SK-N-SH (cell line): ENCODE data around the gene TMEM248. TPM values are rescaled to one million over a fixed set of nuclear protein-coding genes. Genes with fewer than 3 reads are reported as not detected.

Source experiments
- CTCF ChIA-PET: fragments of 300-600, 350-600 bp; formaldehyde crosslinking; extraction: SDS; loops from one replicate; lab custom pipeline; 2021; lab: Yijun Ruan, JAX
- POLR2A ChIA-PET: fragments of 350-600 bp; sonication (Branson Sonifier 250); formaldehyde crosslinking; extraction: SDS; loops from one replicate; lab custom pipeline; 2020; ENCODE audit warnings: antibody characterized with exemption, inconsistent platforms; lab: Yijun Ruan, JAX
- DNase-seq: peaks from one replicate; pipeline ENCODE4 v3.0.0; 2012
- H2AFZ ChIP-seq: fragments of 200-600 bp; sonication (generic); 2 replicates; pipeline ENCODE4 v1.8.1; 2016; ENCODE audit warnings: antibody characterized with exemption, mild to moderate bottlenecking, low read depth
- H3F3A ChIP-seq: fragments of 200-600 bp; sonication (generic); replicated peaks from 2 replicates; pipeline ENCODE3; 2016; ENCODE audit warnings: antibody characterized with exemption, mild to moderate bottlenecking; ENCODE audit not compliant: insufficient read depth
- H3K27ac ChIP-seq, 2 experiments: fragments of 200-500 bp in 1 of 2; fragments of 200-600 bp in 1 of 2; sonication (Bioruptor generic) in 1 of 2; sonication (generic), shearing (Covaris generic) in 1 of 2; 2 replicates each; pipeline versions ENCODE4 v1.5.1 to v1.6.1; 2014 to 2016; ENCODE audit warnings: low read depth in 2 of 2, inconsistent platforms in 1 of 2, low read length in 1 of 2, mild to moderate bottlenecking in 1 of 2, mixed read lengths in 1 of 2
- H3K27me3 ChIP-seq: fragments of 200-600 bp; sonication (generic), shearing (Covaris generic); 2 replicates; pipeline ENCODE4 v1.6.1; 2016; ENCODE audit warnings: mixed run types; ENCODE audit not compliant: insufficient read depth
- H3K36me3 ChIP-seq, 2 experiments: fragments of 200-500 bp in 1 of 2; fragments of 200-600 bp in 1 of 2; sonication (Bioruptor generic) in 1 of 2; sonication (generic) in 1 of 2; replicated peaks in 1 of 2; 2 replicates each; pipeline versions ENCODE3 to v1.5.1; 2014 to 2016; ENCODE audit warnings: low read length in 1 of 2, mild to moderate bottlenecking in 1 of 2; ENCODE audit not compliant: insufficient read depth in 2 of 2, control insufficient read depth in 1 of 2
- H3K4me1 ChIP-seq, 2 experiments: fragments of 200-500 bp in 1 of 2; fragments of 200-600 bp in 1 of 2; sonication (Bioruptor generic) in 1 of 2; sonication (generic), shearing (Covaris generic) in 1 of 2; 2 replicates each; pipeline versions ENCODE4 v1.5.1 to v1.6.1; 2014 to 2016; ENCODE audit warnings: low read depth in 1 of 2, low read length in 1 of 2, mixed run types in 1 of 2; ENCODE audit not compliant: insufficient read depth in 2 of 2, control insufficient read depth in 1 of 2
- H3K4me2 ChIP-seq: fragments of 200-600 bp; sonication (generic), shearing (Covaris generic); 2 replicates; pipeline ENCODE4 v1.6.1; 2017; ENCODE audit warnings: mixed run types
- H3K4me3 ChIP-seq, 2 experiments: fragments of 200-500 bp in 1 of 2; fragments of 200-600 bp in 1 of 2; sonication (Bioruptor generic) in 1 of 2; sonication (generic), shearing (Covaris generic) in 1 of 2; 2 replicates each; pipeline versions ENCODE4 v1.5.1 to v1.8.1; 2014 to 2016; ENCODE audit warnings: low read depth in 2 of 2, inconsistent platforms in 1 of 2, low read length in 1 of 2, mild to moderate bottlenecking in 1 of 2, mixed read lengths in 1 of 2, moderate library complexity in 1 of 2
- H3K79me2 ChIP-seq: fragments of 200-600 bp; sonication (generic); 2 replicates; pipeline ENCODE4 v1.8.1; 2017; ENCODE audit warnings: mild to moderate bottlenecking; ENCODE audit not compliant: insufficient read depth
- H3K9ac ChIP-seq: fragments of 200-600 bp; sonication (generic); 2 replicates; pipeline ENCODE4 v1.6.1; 2017; ENCODE audit warnings: mixed run types
- H3K9me2 ChIP-seq: fragments of 200-600 bp; sonication (generic); 2 replicates; pipeline ENCODE4 v1.6.1; 2017; ENCODE audit warnings: mixed run types
- H3K9me3 ChIP-seq: fragments of 200-600 bp; sonication (generic); 2 replicates; pipeline ENCODE4 v1.6.1; 2017; ENCODE audit warnings: mixed run types, mild to moderate bottlenecking, moderate library complexity
- H4K20me1 ChIP-seq: fragments of 200-600 bp; sonication (generic); 2 replicates; pipeline ENCODE4 v1.6.1; 2017; ENCODE audit warnings: mild to moderate bottlenecking, mixed run types; ENCODE audit not compliant: insufficient read depth
- ELF1 ChIP-seq: IDR thresholded peaks from 2 replicates; pipeline ENCODE4 v1.4.0; 2012
- EP300 ChIP-seq, 2 experiments: IDR thresholded peaks; 2 replicates each; pipeline versions ENCODE4 v1.4.0 to v1.6.1; 2012; ENCODE audit warnings: borderline replicate concordance in 1 of 2, low read depth in 1 of 2, low read length in 1 of 2
- EZH2phosphoT487 ChIP-seq: fragments of 200-600 bp; sonication (generic); IDR thresholded peaks from 2 replicates; pipeline ENCODE4 v1.6.1; 2017; ENCODE audit warnings: low read depth, mixed run types, mild to moderate bottlenecking, antibody characterized with exemption, moderate library complexity, borderline replicate concordance
- FOSL2 ChIP-seq: IDR thresholded peaks from 2 replicates; pipeline ENCODE4 v1.4.0; 2012; ENCODE audit warnings: low read depth, mild to moderate bottlenecking, moderate library complexity, borderline replicate concordance
- GABPA ChIP-seq: IDR thresholded peaks from 2 replicates; pipeline ENCODE4 v1.4.0; 2012; ENCODE audit warnings: low read depth, mild to moderate bottlenecking
- GATA2 ChIP-seq: sonication (generic); formaldehyde crosslinking; IDR thresholded peaks from 2 replicates; pipeline ENCODE4 v1.5.0; 2020; ENCODE audit warnings: mild to moderate bottlenecking, missing genetic modification reagents
- JUND ChIP-seq: IDR thresholded peaks from 2 replicates; pipeline ENCODE4 v1.4.0; 2012
- MEF2A ChIP-seq: IDR thresholded peaks from 2 replicates; pipeline ENCODE4 v1.4.0; 2012; ENCODE audit warnings: low read depth, borderline replicate concordance
- MXI1 ChIP-seq: IDR thresholded peaks from 2 replicates; pipeline ENCODE4 v1.6.1; 2012; ENCODE audit warnings: mild to moderate bottlenecking, low read depth, low read length, improper control_type of control experiment
- NFIC ChIP-seq: IDR thresholded peaks from 2 replicates; pipeline ENCODE4 v1.4.0; 2012; ENCODE audit warnings: borderline replicate concordance
- NRF1 ChIP-seq: IDR thresholded peaks from 2 replicates; pipeline ENCODE4 v1.6.1; 2012; ENCODE audit warnings: low read depth, mild to moderate bottlenecking, low read length
- RAD21 ChIP-seq: IDR thresholded peaks from 2 replicates; pipeline ENCODE4 v1.6.1; 2012; ENCODE audit warnings: mild to moderate bottlenecking, low read length
- REST ChIP-seq: IDR thresholded peaks from 2 replicates; pipeline ENCODE4 v1.6.1; 2012; ENCODE audit warnings: mild to moderate bottlenecking, low read depth, low read length, moderate library complexity
- RXRA ChIP-seq: IDR thresholded peaks from 2 replicates; pipeline ENCODE4 v1.4.0; 2012; ENCODE audit warnings: low read depth, mild to moderate bottlenecking, borderline replicate concordance
- SIN3A ChIP-seq: IDR thresholded peaks from 2 replicates; pipeline ENCODE4 v1.6.1; 2012; ENCODE audit warnings: low read depth, mild to moderate bottlenecking, low read length, moderate library complexity, borderline replicate concordance
- TCF12 ChIP-seq: IDR thresholded peaks from 2 replicates; pipeline ENCODE4 v1.4.0; 2012
- YY1 ChIP-seq: IDR thresholded peaks from 2 replicates; pipeline ENCODE4 v1.4.0; 2012; ENCODE audit warnings: low read depth, mild to moderate bottlenecking
- WGBS: methylation state at CpG from one replicate; pipeline ENCODE4 v1.1.6; 2017; ENCODE audit warnings: low lambda C conversion rate; 5-methylcytosine and 5-hydroxymethylcytosine counted together
- polyA plus RNA-seq, 3 experiments: library from polyadenylated mRNA; depleted of rRNA; stranded (reverse); fragments of >200 nt; gene quantifications; 2 replicates each; pipeline ENCODE4 v1.2.3, GENCODE V29; 2012
- TF ChIP-seq, protein P1 (sequence below): fragments of 150-350 bp; IDR thresholded peaks from 2 replicates; pipeline ENCODE4 v1.6.1; 2016; ENCODE audit warnings: mild to moderate bottlenecking, low read depth, low read length

Gene TMEM248
- polyA plus RNA-seq, 1 of the 3 experiments (the other 2 are of a cell fraction) = 185 TPM

DNA sequence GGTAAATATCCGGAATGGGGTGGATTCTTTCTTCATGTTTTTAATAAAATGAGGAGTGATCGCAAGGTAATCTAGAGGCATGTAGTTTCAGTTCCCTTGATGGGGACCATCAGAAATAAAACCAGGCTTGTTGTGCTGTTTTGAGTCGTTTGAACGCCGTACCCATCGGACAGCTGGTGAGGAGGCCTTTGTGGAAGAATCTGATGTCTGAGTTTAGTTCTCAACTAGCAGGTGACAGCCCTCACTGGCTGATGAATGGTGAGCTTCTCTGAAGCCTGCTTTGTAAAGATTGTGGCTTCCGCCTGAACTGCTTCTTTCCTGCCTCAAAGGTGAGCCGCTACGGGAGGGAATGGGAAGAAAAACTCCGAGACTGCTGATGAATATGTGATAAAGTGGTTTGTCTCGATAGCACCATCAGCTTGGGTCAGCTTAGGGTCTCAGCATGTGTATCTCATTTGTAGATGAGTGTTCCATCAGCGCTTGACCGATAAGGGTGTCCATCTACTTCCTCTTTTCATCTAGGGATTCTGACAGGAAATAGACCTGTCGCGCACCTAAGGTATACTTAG is 977 bp downstream of the TMEM248 start:
- TF ChIP-seq RXRA (no peak), GABPA (no peak), JUND (no peak), REST (no peak), ELF1 (no peak), YY1 (no peak), FOSL2 (no peak), NRF1 (no peak), SIN3A (no peak), MXI1 (no peak), NFIC (no peak), MEF2A (no peak), EZH2phosphoT487 (no peak), TCF12 (no peak), EP300 (IDR thresholded peaks at IDR 0.05; ENCODE audit: borderline replicate concordance in 1 of 2, low read depth in 1 of 2, low read length in 1 of 2) (no peak), RAD21 (no peak), GATA2 (CRISPR knock-in tag) (no peak)
- TF ChIP-seq, protein P1, sequence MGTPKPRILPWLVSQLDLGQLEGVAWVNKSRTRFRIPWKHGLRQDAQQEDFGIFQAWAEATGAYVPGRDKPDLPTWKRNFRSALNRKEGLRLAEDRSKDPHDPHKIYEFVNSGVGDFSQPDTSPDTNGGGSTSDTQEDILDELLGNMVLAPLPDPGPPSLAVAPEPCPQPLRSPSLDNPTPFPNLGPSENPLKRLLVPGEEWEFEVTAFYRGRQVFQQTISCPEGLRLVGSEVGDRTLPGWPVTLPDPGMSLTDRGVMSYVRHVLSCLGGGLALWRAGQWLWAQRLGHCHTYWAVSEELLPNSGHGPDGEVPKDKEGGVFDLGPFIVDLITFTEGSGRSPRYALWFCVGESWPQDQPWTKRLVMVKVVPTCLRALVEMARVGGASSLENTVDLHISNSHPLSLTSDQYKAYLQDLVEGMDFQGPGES = no peak
- H3K4me3 ChIP-seq = peak overlapping the region; percentile 68 to 95
- DNase-seq = peak; percentile 40
- peaks cover 46% of the 10 kb centered on the region for H4K20me1 ChIP-seq
- CTCF ChIA-PET = interaction anchor here (0.7 to 1.1 kb wide), 3 partner anchors 9 to 21 kb away, joined by 3 to 5 read pairs (median 4); no protein-coding TSS in a partner anchor
- POLR2A ChIA-PET = interaction anchor here (1.9 kb wide), 1 partner anchor 77 kb away, joined by 8 read pairs; no protein-coding TSS in a partner anchor
- H3K9ac ChIP-seq = peak overlapping the region; percentile 94
- H3K27me3 ChIP-seq = no peaks in the 10 kb centered on the region
- peak overlapping the region; percentile 92 for H3K4me2 ChIP-seq
- H2AFZ ChIP-seq = peak overlapping the region; percentile 40
- H3K9me2 ChIP-seq = no peaks in the 10 kb centered on the region
- peaks cover 12 to 13% of the 10 kb centered on the region in 2 experiments; a peak in 2 of 4 replicates for H3K4me1 ChIP-seq
- peak overlapping the region; percentile 68 to 70; a peak in 3 of 4 replicates for H3K27ac ChIP-seq
- H3K36me3 ChIP-seq = peaks cover 0 to 15% of the 10 kb centered on the region in 2 experiments
- H3F3A ChIP-seq = peaks cover 9% of the 10 kb centered on the region
- H3K79me2 ChIP-seq = peaks cover 64% of the 10 kb centered on the region
- 18% methylated on average over 15 of the region's 15 CpGs for WGBS
- no peaks in the 10 kb centered on the region for H3K9me3 ChIP-seq
